IPS-18a (cell line): Measurements from ENCODE around the gene GTF2IRD1.
"Not testable (repeated sequence)": the region's sequence is repeated elsewhere in the genome, so short reads cannot be mapped to it uniquely, and the experiment has no call there.

Source experiments
- H3K27ac ChIP-seq: one replicate; pipeline ENCODE4 v1.5.1; 2013; ENCODE audit warnings: low read length
- H3K27me3 ChIP-seq: one replicate; pipeline ENCODE4 v1.6.1; 2013; ENCODE audit warnings: mild to moderate bottlenecking, low read length; ENCODE audit not compliant: control insufficient read depth, insufficient read depth
- H3K36me3 ChIP-seq: one replicate; pipeline ENCODE4 v1.6.1; 2013; ENCODE audit warnings: low read depth, low read length; ENCODE audit not compliant: control insufficient read depth
- H3K4me1 ChIP-seq: one replicate; pipeline ENCODE4 v1.6.1; 2013; ENCODE audit warnings: low read depth, low read length; ENCODE audit not compliant: control insufficient read depth
- H3K4me3 ChIP-seq: one replicate; pipeline ENCODE4 v1.5.1; 2013; ENCODE audit warnings: low read length
- H3K9ac ChIP-seq: one replicate; pipeline ENCODE4 v1.6.1; 2013; ENCODE audit warnings: mild to moderate bottlenecking, low read length, moderate library complexity
- H3K9me3 ChIP-seq: one replicate; pipeline ENCODE4 v1.6.1; 2013; ENCODE audit warnings: low read depth, low read length; ENCODE audit not compliant: control insufficient read depth

Gene GTF2IRD1

DNA sequence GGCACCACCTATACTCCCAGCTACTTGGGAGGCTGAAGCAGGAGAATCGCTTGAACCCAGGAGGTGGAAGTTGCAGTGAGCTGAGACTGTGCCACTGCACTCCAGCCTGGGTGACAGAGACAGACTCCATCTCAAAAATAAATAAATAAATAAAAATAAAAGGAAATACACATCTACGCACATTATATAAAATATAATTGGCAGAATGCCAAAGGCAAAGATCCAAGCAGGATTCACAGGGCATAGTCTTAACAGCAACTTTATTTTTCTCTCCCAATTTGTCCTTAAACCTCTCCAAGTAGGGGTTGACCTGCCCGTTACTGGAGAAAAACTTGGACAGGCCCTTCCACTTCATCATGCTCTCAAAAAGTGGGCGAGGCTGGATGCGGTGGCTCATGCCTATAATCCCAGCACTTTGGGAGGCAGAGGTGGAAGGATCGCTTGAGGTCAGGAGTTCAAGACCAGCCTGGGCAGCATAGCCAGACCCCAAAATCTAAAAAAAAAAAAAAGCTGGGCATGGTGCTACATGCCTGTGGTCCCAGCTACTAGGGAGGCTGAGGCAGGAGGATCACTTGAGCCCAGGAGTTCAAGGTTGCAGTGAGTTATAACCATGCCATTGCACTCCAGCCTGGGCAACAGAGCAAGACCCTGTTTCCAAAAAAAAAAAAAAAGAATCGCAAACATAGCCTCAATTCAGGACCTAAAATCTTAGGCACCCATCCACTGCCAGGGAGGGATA, 38.9 kb upstream of the GTF2IRD1 start:
- H3K9me3 ChIP-seq, H3K27ac ChIP-seq, H3K4me3 ChIP-seq, H3K4me1 ChIP-seq, H3K36me3 ChIP-seq, H3K9ac ChIP-seq, H3K27me3 ChIP-seq: not testable (repeated sequence)

GRCh38 chr7:74417419-74417971, 36.2 kb upstream of the GTF2IRD1 start:
- no peaks in the 10 kb centered on the region for H3K36me3 ChIP-seq
- H3K9ac ChIP-seq: no peak overlapping the region
- H3K9me3 ChIP-seq: no peaks in the 10 kb centered on the region
- no peaks in the 10 kb centered on the region for H3K4me1 ChIP-seq
- H3K4me3 ChIP-seq: no peak overlapping the region
- H3K27me3 ChIP-seq: no peaks in the 10 kb centered on the region
- H3K27ac ChIP-seq: no peak overlapping the region

- Histone ChIP-seq H3K9me3 (no peaks in the 10 kb centered on the region), H3K4me3 (no peak overlapping the region), H3K27ac (no peak overlapping the region), H3K27me3 (no peaks in the 10 kb centered on the region), H3K9ac (no peak overlapping the region), H3K36me3 (no peaks in the 10 kb centered on the region), H3K4me1 (no peaks in the 10 kb centered on the region)
Observed at GRCh38 chr7:74418076-74418475, 35.6 kb upstream of the GTF2IRD1 start.

- H3K4me1 ChIP-seq: no peaks in the 10 kb centered on the region
- no peak overlapping the region for H3K27ac ChIP-seq
- no peaks in the 10 kb centered on the region for H3K9me3 ChIP-seq
- no peaks in the 10 kb centered on the region for H3K36me3 ChIP-seq
- H3K4me3 ChIP-seq: no peak overlapping the region
- no peak overlapping the region for H3K9ac ChIP-seq
- no peaks in the 10 kb centered on the region for H3K27me3 ChIP-seq
Observed at GRCh38 chr7:74418538-74418937, 35.2 kb upstream of the GTF2IRD1 start.

DNA sequence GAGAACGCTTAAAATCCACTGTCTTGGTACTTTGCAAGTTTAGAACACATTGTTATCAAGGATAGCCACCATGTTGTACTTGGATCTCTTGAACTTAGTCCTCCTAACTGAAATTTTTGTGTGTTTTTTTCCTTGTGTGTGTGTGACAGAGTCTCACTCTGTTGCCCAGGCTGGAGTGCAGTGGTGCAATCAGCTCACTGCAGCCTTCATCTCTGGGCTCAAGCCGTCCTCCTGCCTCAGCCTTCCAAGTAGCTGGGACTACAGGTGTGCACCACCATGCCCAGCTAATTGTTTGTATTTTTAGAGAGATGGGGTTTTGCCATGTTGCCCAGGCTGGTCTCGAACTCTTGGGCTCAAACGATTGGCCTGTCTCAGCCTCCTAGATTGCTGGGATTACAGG, 34.5 kb upstream of the GTF2IRD1 start:
- H3K36me3 ChIP-seq, H3K4me3 ChIP-seq, H3K9ac ChIP-seq, H3K4me1 ChIP-seq, H3K27ac ChIP-seq, H3K9me3 ChIP-seq, H3K27me3 ChIP-seq: not testable (repeated sequence)

DNA sequence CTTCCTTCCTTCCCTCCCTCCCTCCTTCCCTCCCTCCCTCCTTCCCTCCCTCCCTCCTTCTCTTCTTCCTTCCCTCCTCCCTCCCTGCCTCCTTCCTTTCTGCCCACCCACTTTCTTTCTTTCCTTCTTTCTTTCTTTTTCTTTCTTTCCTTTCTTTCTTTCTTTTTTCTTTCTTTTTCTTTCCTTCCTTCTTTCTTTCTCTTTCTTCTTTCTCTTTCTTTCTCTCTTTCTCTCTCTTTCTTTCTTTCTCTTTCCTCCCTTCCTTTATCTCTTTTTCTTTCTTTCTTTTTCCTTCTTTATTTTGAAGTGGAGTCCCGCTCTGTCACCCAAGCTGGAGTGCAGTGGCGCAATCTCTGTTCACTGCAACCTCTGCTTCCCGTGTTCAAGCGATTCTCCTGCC, 33.7 kb upstream of the GTF2IRD1 start:
- Histone ChIP-seq H3K4me1 (no peaks in the 10 kb centered on the region), H3K36me3 (no peaks in the 10 kb centered on the region), H3K4me3 (no peak overlapping the region), H3K27ac (no peak overlapping the region), H3K27me3 (no peaks in the 10 kb centered on the region), H3K9ac (no peak overlapping the region), H3K9me3 (no peaks in the 10 kb centered on the region)

DNA sequence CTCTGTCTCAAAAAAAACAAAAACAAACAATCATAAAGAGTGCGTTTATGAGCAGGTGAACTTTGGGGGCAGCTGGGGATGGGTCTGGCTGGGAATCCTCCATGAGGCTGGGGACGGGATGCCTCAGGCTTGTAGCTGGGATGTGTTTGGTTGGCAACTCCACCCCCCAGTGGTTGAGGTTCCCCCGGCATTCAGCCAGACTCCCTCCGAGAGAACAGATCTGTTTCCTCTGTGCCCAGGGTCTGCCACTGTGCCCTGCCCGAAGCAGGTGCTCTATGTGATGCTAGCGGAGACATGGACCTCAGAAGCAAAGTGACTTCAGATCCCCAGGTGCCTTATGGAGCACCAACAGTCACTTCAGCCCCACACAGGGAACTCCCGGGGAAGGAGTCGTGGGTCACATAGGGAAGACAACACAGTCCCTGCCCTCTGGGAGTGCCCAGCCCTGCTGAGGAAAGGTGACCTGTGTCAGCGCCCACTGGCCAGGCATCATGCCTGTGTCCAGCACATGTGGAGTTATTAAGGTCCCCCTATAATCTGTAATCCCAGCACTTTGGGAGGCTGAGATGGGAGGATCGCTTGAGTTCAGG, 29.3 kb upstream of the GTF2IRD1 start:
- no peaks in the 10 kb centered on the region for H3K9me3 ChIP-seq
- no peak overlapping the region for H3K9ac ChIP-seq
- H3K27me3 ChIP-seq: no peaks in the 10 kb centered on the region
- H3K27ac ChIP-seq: no peak overlapping the region
- H3K36me3 ChIP-seq: no peaks in the 10 kb centered on the region
- no peaks in the 10 kb centered on the region for H3K4me1 ChIP-seq
- H3K4me3 ChIP-seq: no peak overlapping the region

- Histone ChIP-seq H3K4me3 (no peak overlapping the region), H3K4me1 (peaks cover 5% of the 10 kb centered on the region), H3K9me3 (no peaks in the 10 kb centered on the region), H3K27me3 (no peaks in the 10 kb centered on the region), H3K36me3 (no peaks in the 10 kb centered on the region), H3K27ac (no peak overlapping the region), H3K9ac (no peak overlapping the region)
Observed at GRCh38 chr7:74428023-74428422, 25.7 kb upstream of the GTF2IRD1 start.

DNA sequence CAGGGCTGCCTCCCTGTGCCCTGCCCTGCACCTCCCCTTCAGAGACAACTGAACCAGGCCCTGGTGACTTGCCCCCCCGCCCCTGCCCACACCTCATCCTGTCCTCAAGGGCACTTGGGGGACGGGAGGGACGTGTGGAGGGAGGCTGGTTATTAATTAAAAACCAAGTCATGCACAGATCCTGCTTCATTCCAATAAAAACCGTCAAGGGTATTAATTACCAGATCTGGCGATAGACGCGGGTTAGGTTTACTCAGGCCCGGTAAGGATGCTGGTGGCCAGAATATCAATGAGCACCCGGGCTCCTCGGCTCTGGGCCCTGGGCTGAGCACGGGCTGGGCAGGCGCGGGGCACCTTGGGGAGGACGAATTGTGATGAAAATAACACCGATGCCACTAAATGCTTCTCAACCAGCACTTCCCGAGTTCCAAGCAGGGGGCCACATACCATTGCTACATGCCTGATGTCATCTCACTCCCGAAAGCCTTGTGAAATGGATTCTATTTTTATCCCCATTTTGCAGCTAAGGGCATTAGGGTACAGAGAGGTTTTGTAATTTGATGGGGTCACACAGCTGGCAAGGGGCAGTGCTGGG, 24.5 kb upstream of the GTF2IRD1 start:
- no peak overlapping the region for H3K27ac ChIP-seq
- H3K4me1 ChIP-seq: peaks cover 5% of the 10 kb centered on the region
- H3K4me3 ChIP-seq: no peak overlapping the region
- H3K9me3 ChIP-seq: no peaks in the 10 kb centered on the region
- peak overlapping the region; percentile 31 for H3K9ac ChIP-seq
- no peaks in the 10 kb centered on the region for H3K27me3 ChIP-seq
- no peaks in the 10 kb centered on the region for H3K36me3 ChIP-seq

- not testable (repeated sequence) for H3K4me3 ChIP-seq, H3K36me3 ChIP-seq, H3K9ac ChIP-seq, H3K4me1 ChIP-seq, H3K27ac ChIP-seq, H3K27me3 ChIP-seq, H3K9me3 ChIP-seq
Observed at GRCh38 chr7:74430409-74430808, 23.3 kb upstream of the GTF2IRD1 start.

GRCh38 chr7:74430961-74431466, 22.7 kb upstream of the GTF2IRD1 start:
- peaks cover 5% of the 10 kb centered on the region for H3K4me1 ChIP-seq
- no peak overlapping the region for H3K27ac ChIP-seq
- H3K27me3 ChIP-seq: no peaks in the 10 kb centered on the region
- peak overlapping the region; percentile 28 for H3K9ac ChIP-seq
- H3K9me3 ChIP-seq: no peaks in the 10 kb centered on the region
- H3K4me3 ChIP-seq: no peak overlapping the region
- no peaks in the 10 kb centered on the region for H3K36me3 ChIP-seq

GRCh38 chr7:74437291-74437571, 16.5 kb upstream of the GTF2IRD1 start:
- not testable (repeated sequence) for H3K4me1 ChIP-seq, H3K36me3 ChIP-seq, H3K9ac ChIP-seq, H3K27ac ChIP-seq, H3K4me3 ChIP-seq, H3K27me3 ChIP-seq, H3K9me3 ChIP-seq
